H9 (cell line): ENCODE measurements around the gene VPS33A. TPM values are rescaled to one million over a fixed set of nuclear protein-coding genes. Genes with fewer than 3 reads are reported as not detected.

ENCODE experiments used
- DNase-seq: peaks from one replicate; pipeline ENCODE4 v3.0.0-alpha.2; 2017
- H2AFZ ChIP-seq: one replicate; pipeline ENCODE4 v1.6.1; 2013; ENCODE audit warnings: mild to moderate bottlenecking, low read length, control low read depth, moderate library complexity
- H2AK5ac ChIP-seq: 2 replicates; pipeline ENCODE4 v1.6.1; 2013; ENCODE audit warnings: low read length, control low read depth, mixed read lengths; ENCODE audit not compliant: insufficient read length
- H2BK120ac ChIP-seq: one replicate; pipeline ENCODE4 v1.6.1; 2013; ENCODE audit warnings: low read depth, mild to moderate bottlenecking, low read length, control low read depth, inconsistent platforms; ENCODE audit not compliant: poor library complexity, severe bottlenecking
- H2BK12ac ChIP-seq: 2 replicates; pipeline ENCODE4 v1.6.1; 2013; ENCODE audit warnings: low read length, control low read depth, mixed read lengths, low read depth; ENCODE audit not compliant: insufficient read length
- H2BK15ac ChIP-seq: 2 replicates; pipeline ENCODE4 v1.6.1; 2013; ENCODE audit warnings: low read depth, low read length, control low read depth
- H2BK20ac ChIP-seq: one replicate; pipeline ENCODE4 v1.6.1; 2013; ENCODE audit warnings: low read depth, mild to moderate bottlenecking, low read length, control low read depth, inconsistent platforms; ENCODE audit not compliant: poor library complexity, severe bottlenecking
- H2BK5ac ChIP-seq: 2 replicates; pipeline ENCODE4 v1.6.1; 2013; ENCODE audit warnings: low read length, control low read depth, mixed read lengths; ENCODE audit not compliant: insufficient read length
- H3K14ac ChIP-seq: 2 replicates; pipeline ENCODE4 v1.6.1; 2013; ENCODE audit warnings: low read length, control low read depth; ENCODE audit not compliant: insufficient read depth
- H3K18ac ChIP-seq: 2 replicates; pipeline ENCODE4 v1.6.1; 2013; ENCODE audit warnings: low read depth, mild to moderate bottlenecking, mixed read lengths, low read length, control low read depth; ENCODE audit not compliant: insufficient read length
- H3K23ac ChIP-seq: 2 replicates; pipeline ENCODE4 v1.6.1; 2013; ENCODE audit warnings: low read length, control low read depth, mixed read lengths, low read depth; ENCODE audit not compliant: insufficient read length
- H3K23me2 ChIP-seq: 2 replicates; pipeline ENCODE4 v1.6.1; 2013; ENCODE audit warnings: low read depth, mild to moderate bottlenecking, mixed read lengths, low read length, control low read depth; ENCODE audit not compliant: insufficient read length, poor library complexity, severe bottlenecking
- H3K27ac ChIP-seq: 2 replicates; pipeline ENCODE4 v1.5.1; 2013; ENCODE audit warnings: low read length, control low read depth, mixed read lengths, low read depth; ENCODE audit not compliant: insufficient read length
- H3K27me3 ChIP-seq: 2 replicates; pipeline ENCODE4 v1.6.1; 2013; ENCODE audit warnings: low read length, control low read depth, inconsistent platforms; ENCODE audit not compliant: insufficient read depth
- H3K4ac ChIP-seq: 2 replicates; pipeline ENCODE4 v1.6.1; 2013; ENCODE audit warnings: low read depth, mild to moderate bottlenecking, control low read depth, inconsistent platforms, low read length, moderate library complexity
- H3K4me1 ChIP-seq: 2 replicates; pipeline ENCODE4 v1.6.1; 2013; ENCODE audit warnings: low read length, control low read depth, inconsistent platforms; ENCODE audit not compliant: insufficient read depth
- H3K4me2 ChIP-seq: 2 replicates; pipeline ENCODE4 v1.6.1; 2013; ENCODE audit warnings: low read length, control low read depth, mixed read lengths; ENCODE audit not compliant: insufficient read length, insufficient read depth
- H3K56ac ChIP-seq: 2 replicates; pipeline ENCODE4 v1.6.1; 2013; ENCODE audit warnings: low read depth, mild to moderate bottlenecking, mixed read lengths, low read length, control low read depth; ENCODE audit not compliant: insufficient read length
- H3K79me1 ChIP-seq: 2 replicates; pipeline ENCODE4 v1.6.1; 2013; ENCODE audit warnings: low read depth, mild to moderate bottlenecking, moderate library complexity, low read length, control low read depth, inconsistent platforms; ENCODE audit not compliant: insufficient read depth, poor library complexity, severe bottlenecking
- H3K79me2 ChIP-seq: 2 replicates; pipeline ENCODE4 v1.6.1; 2013; ENCODE audit warnings: low read length, control low read depth, inconsistent platforms; ENCODE audit not compliant: insufficient read depth
- H3K9ac ChIP-seq: 2 replicates; pipeline ENCODE4 v1.6.1; 2013; ENCODE audit warnings: low read length, control low read depth, mixed read lengths; ENCODE audit not compliant: insufficient read length; ENCODE audit errors: extremely low read depth
- H3K9me3 ChIP-seq: one replicate; pipeline ENCODE4 v1.6.1; 2013; ENCODE audit warnings: low read depth, low read length, inconsistent platforms; ENCODE audit not compliant: control insufficient read depth
- H3T11ph ChIP-seq: one replicate; pipeline ENCODE4 v1.6.1; 2013; ENCODE audit warnings: mild to moderate bottlenecking, low read length, control low read depth, inconsistent platforms
- H4K20me1 ChIP-seq: one replicate; pipeline ENCODE4 v1.6.1; 2013; ENCODE audit not compliant: control insufficient read depth, insufficient read length, insufficient read depth
- H4K5ac ChIP-seq: 2 replicates; pipeline ENCODE4 v1.6.1; 2013; ENCODE audit warnings: low read depth, mild to moderate bottlenecking, mixed read lengths, low read length, control low read depth; ENCODE audit not compliant: insufficient read length
- H4K8ac ChIP-seq: replicated peaks from 2 replicates; pipeline ENCODE4 v1.6.1; 2013; ENCODE audit warnings: low read length, control low read depth, mixed read lengths, low read depth; ENCODE audit not compliant: insufficient read length
- H4K91ac ChIP-seq: 2 replicates; pipeline ENCODE4 v1.6.1; 2013; ENCODE audit warnings: low read depth, mild to moderate bottlenecking, moderate library complexity, mixed read lengths, low read length, control low read depth; ENCODE audit not compliant: insufficient read length
- H3K27ac Mint-ChIP-seq, 3 experiments: 2 replicates in 2 of 3; 3 replicates in 1 of 3; pipeline ENCODE4 v1.8.0; 2020 to 2021; ENCODE audit warnings: mixed read lengths in 3 of 3, mild to moderate bottlenecking in 1 of 3, moderate library complexity in 1 of 3
- H3K27me3 Mint-ChIP-seq: 2 replicates; pipeline ENCODE4 v1.8.0; 2021; ENCODE audit warnings: low read depth, mild to moderate bottlenecking, moderate library complexity, mixed read lengths
- H3K36me3 Mint-ChIP-seq, 3 experiments: 2 replicates in 2 of 3; 3 replicates in 1 of 3; pipeline ENCODE4 v1.8.0; 2020 to 2021; ENCODE audit warnings: low read depth in 3 of 3, mixed read lengths in 3 of 3; ENCODE audit not compliant: insufficient read depth in 1 of 3
- H3K4me1 Mint-ChIP-seq, 2 experiments: 2 replicates each; pipeline ENCODE4 v1.8.0; 2020; ENCODE audit warnings: mixed read lengths in 2 of 2
- H3K4me3 Mint-ChIP-seq, 2 experiments: 2 replicates in 1 of 2; 3 replicates in 1 of 2; pipeline ENCODE4 v1.8.0; 2020 to 2021; ENCODE audit warnings: mild to moderate bottlenecking in 2 of 2, mixed read lengths in 2 of 2, moderate library complexity in 1 of 2
- H3K9me3 Mint-ChIP-seq, 2 experiments: 2 replicates in 1 of 2; 3 replicates in 1 of 2; pipeline ENCODE4 v1.8.0; 2020; ENCODE audit warnings: mild to moderate bottlenecking in 2 of 2, mixed read lengths in 2 of 2, moderate library complexity in 1 of 2
- CTCF ChIP-seq: fragments of 200-600 bp; sonication (generic); conservative IDR thresholded peaks from 3 replicates; pipeline ENCODE4 v1.8.0; 2021; ENCODE audit warnings: antibody characterized with exemption, mild to moderate bottlenecking
- WGBS: extraction: QIAGEN DNeasy Blood & Tissue Kit; methylation state at CpG from one replicate; pipeline ENCODE4 v1.1.7; 2013; ENCODE audit warnings: missing lambda C conversion rate, low lambda C conversion rate, mixed read lengths; ENCODE audit not compliant: insufficient read length; ENCODE audit errors: extremely low coverage; 5-methylcytosine and 5-hydroxymethylcytosine counted together
- total RNA-seq: library from RNA; stranded (reverse); gene quantifications from 2 replicates; pipeline ENCODE4 v1.2.1, GENCODE V29; 2021

VPS33A gene
- total RNA-seq, 1 experiment from 2014 or later = 45.9 TPM

- Histone ChIP-seq H2AK5ac (no peak overlapping the region), H2BK5ac (no peak overlapping the region), H2BK120ac (no peak overlapping the region), H4K8ac (no peak overlapping the region), H3K4me2 (no peak overlapping the region), H4K5ac (no peak overlapping the region), H3K9me3 (no peaks in the 10 kb centered on the region), H2AFZ (no peak overlapping the region), H2BK15ac (no peak overlapping the region), H2BK20ac (no peak overlapping the region), H3K23ac (no peak overlapping the region), H3K14ac (no peak overlapping the region), H3K4ac (no peak overlapping the region), H4K20me1 (no peaks in the 10 kb centered on the region), H3K18ac (no peak overlapping the region), H4K91ac (no peak overlapping the region), H3K4me1 (no peaks in the 10 kb centered on the region), H3K9ac (no peak overlapping the region), H3K56ac (no peak overlapping the region), H3K27me3 (no peaks in the 10 kb centered on the region), H3K23me2 (no peaks in the 10 kb centered on the region), H2BK12ac (no peak overlapping the region), H3K79me1 (no peaks in the 10 kb centered on the region), H3K27ac (no peak overlapping the region), H3T11ph (no peak overlapping the region), H3K79me2 (no peaks in the 10 kb centered on the region)
- Mint-ChIP-seq H3K4me3 (no peak overlapping the region), H3K9me3 (no peaks in the 10 kb centered on the region), H3K27me3 (no peaks in the 10 kb centered on the region), H3K4me1 (no peaks in the 10 kb centered on the region), H3K27ac (no peak overlapping the region), H3K36me3 (peaks cover 0 to 1% (median 0%) of the 10 kb centered on the region in 3 experiments; a peak in 1 of 7 replicates)
- TF ChIP-seq CTCF = no peak
- WGBS = no CpG with 5 or more reads among the region's 3 CpGs
- DNase-seq = no peak
These were observed 26.8 kb upstream of the VPS33A start for GRCh38 chr12:122293081-122293480.
